ENCODE results near the gene VRK1. TPM values are rescaled to one million over a fixed set of nuclear protein-coding genes. Genes with fewer than 3 reads are reported as not detected.

Gene VRK1
- total and polyA plus RNA-seq, 2 of the 4 experiments (the other 2 are of a cell fraction), result 14.2 to 19.9 TPM

DNA sequence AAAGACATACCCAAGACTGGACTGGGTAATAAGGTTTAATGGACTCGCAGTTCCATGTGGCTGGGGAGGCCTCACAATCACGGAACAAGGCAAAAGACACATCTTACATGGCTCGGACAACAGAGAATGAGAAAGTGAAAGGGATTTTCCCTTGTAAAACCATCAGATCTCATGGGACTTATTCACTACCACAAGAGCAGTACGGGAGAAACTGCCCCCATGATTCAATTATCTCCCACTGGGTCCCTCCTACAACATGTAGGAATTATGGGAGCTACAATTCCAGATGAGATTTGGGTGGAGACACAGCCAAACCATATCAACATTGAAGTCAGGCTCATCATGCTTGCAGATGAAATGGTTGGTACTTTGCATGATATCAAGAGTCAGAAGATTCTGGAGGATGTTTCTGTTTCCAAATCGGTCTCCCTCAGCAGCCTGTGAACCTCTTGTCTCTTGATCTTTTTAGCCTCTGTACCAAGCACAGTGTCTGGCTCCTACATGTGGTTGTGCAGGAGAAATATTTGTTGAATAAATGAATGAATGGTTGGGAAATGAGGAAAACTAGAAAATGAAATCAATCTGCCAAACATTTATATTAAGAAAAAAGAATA lies 98.6 kb downstream of the VRK1 start:
- Histone ChIP-seq H3K4ac (ENCODE audit: low read depth, low read length) (no peak overlapping the region), H3K79me1 (ENCODE audit: low read depth in 1 of 2, low read length in 2 of 2) (no peaks in the 10 kb centered on the region), H4K91ac (ENCODE audit: insufficient read depth, low read depth, low read length) (no peak overlapping the region), H3K4me1 (ENCODE audit: control insufficient read depth, insufficient read depth, low read length) (no peaks in the 10 kb centered on the region), H2BK120ac (ENCODE audit: low read depth, low read length) (no peak overlapping the region), H4K8ac (ENCODE audit: low read depth in 2 of 2, low read length in 2 of 2) (no peak overlapping the region), H2AK5ac (ENCODE audit: low read depth, low read length) (no peak overlapping the region), H3K27me3 (ENCODE audit: control insufficient read depth, insufficient read depth, low read length) (no peaks in the 10 kb centered on the region), H3K14ac (replicated peaks; ENCODE audit: low read depth, low read length) (no peak overlapping the region), H2AK9ac (replicated peaks; ENCODE audit: low read depth, low read length, poor library complexity) (no peak overlapping the region), H4K5ac (ENCODE audit: low read depth, low read length) (no peak overlapping the region), H3K4me3 (ENCODE audit: insufficient read depth, low read depth, low read length) (no peak overlapping the region), H2BK20ac (ENCODE audit: low read depth, low read length) (no peak overlapping the region), H3K27ac (ENCODE audit: insufficient read depth, low read length) (no peak overlapping the region), H3K56ac (ENCODE audit: extremely low read depth, insufficient read depth, low read length) (no peak overlapping the region), H3K9me3 (ENCODE audit: control insufficient read depth, insufficient read depth, low read length) (no peaks in the 10 kb centered on the region), H3K9me1 (ENCODE audit: insufficient read depth, low read length) (no peaks in the 10 kb centered on the region; the same call in 1 of the 2 replicates), H2AFZ (replicated peaks; ENCODE audit: low read length, poor library complexity) (no peak overlapping the region), H4K20me1 (ENCODE audit: insufficient read depth, low read length) (no peaks in the 10 kb centered on the region), H3K9ac (ENCODE audit: low read depth, low read length) (no peak overlapping the region), H2BK5ac (ENCODE audit: low read depth, low read length, poor library complexity, severe bottlenecking) (no peak overlapping the region), H3K4me2 (ENCODE audit: low read depth, low read length) (no peak overlapping the region), H3K23ac (ENCODE audit: low read depth, low read length) (no peak overlapping the region), H3K18ac (ENCODE audit: low read depth, low read length) (no peak overlapping the region), H3K36me3 (ENCODE audit: control insufficient read depth, insufficient read depth, low read length) (no peaks in the 10 kb centered on the region; the same call in 1 of the 2 replicates), H2BK15ac (ENCODE audit: low read depth, low read length) (no peak overlapping the region)
- dilution Hi-C loops (cut with HindIII; ENCODE audit: low sequenced_read_pairs, unreplicated experiment), result no loop called here
- ChIA-PET POLR2A (ENCODE audit: unreplicated experiment) (no interaction called here), CTCF (no interaction called here)
- no CpG with 5 or more reads among the region's 5 CpGs for WGBS, 2 experiments (ENCODE audit: extremely low coverage in 2 of 2, insufficient read length in 1 of 2)
- TF ChIP-seq RAD21 (IDR thresholded peaks at IDR 0.05; ENCODE audit: low read length) (no peak), RCOR1 (IDR thresholded peaks at IDR 0.05; ENCODE audit: insufficient replicate concordance, low read length) (no peak), NFE2L2 (IDR thresholded peaks at IDR 0.05; ENCODE audit: low read depth, low read length) (no peak), CEBPB (IDR thresholded peaks at IDR 0.05; ENCODE audit: low read depth, low read length) (no peak), CHD1 (IDR thresholded peaks at IDR 0.05; ENCODE audit: low read depth, low read length) (no peak), SMC3 (IDR thresholded peaks at IDR 0.05; ENCODE audit: low read depth, low read length) (no peak), MAFK (IDR thresholded peaks at IDR 0.05; ENCODE audit: low read depth, low read length) (no peak), MXI1 (IDR thresholded peaks at IDR 0.05; ENCODE audit: borderline replicate concordance, low read depth, low read length) (no peak), FOS (IDR thresholded peaks at IDR 0.05; ENCODE audit: low read depth, low read length) (no peak), ELK1 (IDR thresholded peaks at IDR 0.05; ENCODE audit: borderline replicate concordance, low read depth, low read length) (no peak), BHLHE40 (IDR thresholded peaks at IDR 0.05; ENCODE audit: low read depth, low read length) (no peak), POLR2A (IDR thresholded peaks at IDR 0.05; ENCODE audit: low read depth, low read length) (no peak), MAZ (IDR thresholded peaks at IDR 0.05; ENCODE audit: borderline replicate concordance, low read depth, low read length) (no peak), RFX5 (IDR thresholded peaks at IDR 0.05; ENCODE audit: low read depth, low read length) (no peak)
- TF ChIP-seq, protein P1, sequence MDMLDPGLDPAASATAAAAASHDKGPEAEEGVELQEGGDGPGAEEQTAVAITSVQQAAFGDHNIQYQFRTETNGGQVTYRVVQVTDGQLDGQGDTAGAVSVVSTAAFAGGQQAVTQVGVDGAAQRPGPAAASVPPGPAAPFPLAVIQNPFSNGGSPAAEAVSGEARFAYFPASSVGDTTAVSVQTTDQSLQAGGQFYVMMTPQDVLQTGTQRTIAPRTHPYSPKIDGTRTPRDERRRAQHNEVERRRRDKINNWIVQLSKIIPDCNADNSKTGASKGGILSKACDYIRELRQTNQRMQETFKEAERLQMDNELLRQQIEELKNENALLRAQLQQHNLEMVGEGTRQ (IDR thresholded peaks at IDR 0.05; ENCODE audit: low read depth, low read length), result no peak
- TF ChIP-seq, protein P2, sequence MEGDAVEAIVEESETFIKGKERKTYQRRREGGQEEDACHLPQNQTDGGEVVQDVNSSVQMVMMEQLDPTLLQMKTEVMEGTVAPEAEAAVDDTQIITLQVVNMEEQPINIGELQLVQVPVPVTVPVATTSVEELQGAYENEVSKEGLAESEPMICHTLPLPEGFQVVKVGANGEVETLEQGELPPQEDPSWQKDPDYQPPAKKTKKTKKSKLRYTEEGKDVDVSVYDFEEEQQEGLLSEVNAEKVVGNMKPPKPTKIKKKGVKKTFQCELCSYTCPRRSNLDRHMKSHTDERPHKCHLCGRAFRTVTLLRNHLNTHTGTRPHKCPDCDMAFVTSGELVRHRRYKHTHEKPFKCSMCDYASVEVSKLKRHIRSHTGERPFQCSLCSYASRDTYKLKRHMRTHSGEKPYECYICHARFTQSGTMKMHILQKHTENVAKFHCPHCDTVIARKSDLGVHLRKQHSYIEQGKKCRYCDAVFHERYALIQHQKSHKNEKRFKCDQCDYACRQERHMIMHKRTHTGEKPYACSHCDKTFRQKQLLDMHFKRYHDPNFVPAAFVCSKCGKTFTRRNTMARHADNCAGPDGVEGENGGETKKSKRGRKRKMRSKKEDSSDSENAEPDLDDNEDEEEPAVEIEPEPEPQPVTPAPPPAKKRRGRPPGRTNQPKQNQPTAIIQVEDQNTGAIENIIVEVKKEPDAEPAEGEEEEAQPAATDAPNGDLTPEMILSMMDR (conservative IDR thresholded peaks at IDR 0.05; ENCODE audit: low read depth, low read length), result no peak
- in situ Hi-C loops (cut with MboI; ENCODE audit: low sequenced_read_pairs), result no loop called here
- no TSS peak for BruUV-seq (replicated peaks)
- ATAC-seq (ENCODE audit: low read depth) (no peak), DNase-seq (no peak)
- intact Hi-C loops (cut with micrococcal nuclease), result no loop called here
